Heart left ventricle (tissue), 13 donors: ENCODE results near the gene LUZP2.

ENCODE experiments used
- CTCF ChIP-seq, 12 donors: fragments of 200-600 bp; sonication (generic) in 4 of 12; IDR thresholded peaks; one replicate each; pipeline versions ENCODE4 v1.5.0 to v1.8.0; 2018 to 2022; ENCODE audit warnings: antibody characterized with exemption in 12 of 12, mild to moderate bottlenecking in 5 of 12
- POLR2A ChIP-seq, 2 donors: fragments of 450-650 bp; IDR thresholded peaks; one replicate each; pipeline ENCODE4 v1.6.1; 2017; ENCODE audit warnings: antibody characterized with exemption in 2 of 2, mild to moderate bottlenecking in 2 of 2, moderate library complexity in 2 of 2
- donor health status: ischemic (EF 13 %, LVEDD 7.1; RV severe dilation, severe dysfunction).
- donor health status: DM: no; HTN: yes; CAD: no.
- donor health status: DM: no; HTN: no; CAD: no.
- donor health status: ischemic (EF 25% LVEDD 6.9; RV normal size, moderate dysfunction).
- donor health status: ischemic (EF 25% LVEDD 5.7; RV mildly dilated, moderate dysfunction).
- donor health status: ischemic (EF 35%, LVEDD 5.7; RV mildly dilated, moderate dysfunction).
- donor health status: nonischemic (EF 11% LVEDD 7.7; RV severe dilation, severe dysfunction).
- donor health status: DM: yes; HTN: yes; CAD: no.
- donor health status: PGD.
- donor health status: ischemic (EF 29% LVEDD 5.4; RV normal size, mild dysfunction).
- donor health status: nonischemic (EF 23%, LVEDD 6.1; RV moderate dilation, normal function).

DNA sequence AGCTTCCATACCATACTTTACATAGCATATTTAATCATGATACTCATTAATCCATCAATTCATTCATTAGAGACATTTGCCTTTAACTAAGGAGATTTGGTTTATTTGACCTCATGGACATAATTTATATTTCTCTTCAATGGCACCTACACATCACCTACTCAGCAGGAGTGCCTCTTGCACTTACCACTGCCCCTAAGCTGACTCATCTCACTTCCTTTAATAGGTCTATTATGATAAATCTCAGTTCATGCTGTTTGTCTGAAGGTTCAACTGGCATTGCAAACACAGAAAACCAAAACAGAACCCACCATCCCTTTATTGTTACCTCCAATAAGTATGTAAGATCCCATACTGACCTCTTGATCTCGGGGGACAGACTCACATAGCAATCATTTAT is 186.7 kb downstream of the LUZP2 start:
- TF ChIP-seq POLR2A (IDR thresholded peaks at IDR 0.05) = no peak
- no peak for TF ChIP-seq CTCF (IDR thresholded peaks at IDR 0.05)
